MM.1S (cell line): ENCODE results near the gene ATF7IP.

Experiments used
- DNase-seq: peaks from one replicate; pipeline ENCODE4 v3.0.0-alpha.2; 2015
- H2AFZ ChIP-seq: fragments of 300-600 bp; sonication (generic); 2 replicates; pipeline ENCODE4 v1.6.0; 2016; ENCODE audit warnings: antibody characterized with exemption, low read length
- H3F3A ChIP-seq: fragments of 300-600 bp; sonication (generic); 2 replicates; pipeline ENCODE4 v1.6.1; 2016; ENCODE audit warnings: mild to moderate bottlenecking, antibody characterized with exemption, low read length, moderate library complexity, mixed read lengths; ENCODE audit not compliant: insufficient read depth
- H3K27ac ChIP-seq: fragments of 300-600 bp; sonication (generic); 2 replicates; pipeline ENCODE4 v1.5.1; 2016; ENCODE audit warnings: mild to moderate bottlenecking, low read length
- H3K27me3 ChIP-seq: fragments of 300-600 bp; sonication (generic); replicated peaks from 2 replicates; pipeline ENCODE4 v1.6.0; 2016; ENCODE audit warnings: low read length; ENCODE audit not compliant: insufficient read depth
- H3K36me3 ChIP-seq: fragments of 300-600 bp; sonication (generic); replicated peaks from 2 replicates; pipeline ENCODE4 v1.6.1; 2016; ENCODE audit warnings: mild to moderate bottlenecking, low read length, mixed read lengths; ENCODE audit not compliant: insufficient read depth
- H3K4me1 ChIP-seq: fragments of 300-600 bp; sonication (generic); 2 replicates; pipeline ENCODE4 v1.6.1; 2016; ENCODE audit warnings: low read length, mixed read lengths
- H3K4me2 ChIP-seq: fragments of 300-600 bp; sonication (generic); 2 replicates; pipeline ENCODE4 v1.6.0; 2016; ENCODE audit warnings: low read depth, low read length
- H3K4me3 ChIP-seq: fragments of 300-600 bp; sonication (generic); 2 replicates; pipeline ENCODE4 v1.5.1; 2016; ENCODE audit warnings: low read length, mixed read lengths
- H3K79me2 ChIP-seq: fragments of 300-600 bp; sonication (generic); 2 replicates; pipeline ENCODE4 v1.6.1; 2016; ENCODE audit warnings: mixed run types, low read length, mixed read lengths
- H3K9ac ChIP-seq: fragments of 300-600 bp; sonication (generic); 2 replicates; pipeline ENCODE4 v1.6.1; 2016; ENCODE audit warnings: low read length, mixed read lengths
- H3K9me2 ChIP-seq: fragments of 300-600 bp; sonication (generic); replicated peaks from 2 replicates; pipeline ENCODE4 v1.6.1; 2016; ENCODE audit warnings: mild to moderate bottlenecking, low read length, mixed read lengths; ENCODE audit not compliant: insufficient read depth
- H3K9me3 ChIP-seq: fragments of 300-600 bp; sonication (generic); replicated peaks from 2 replicates; pipeline ENCODE4 v1.6.1; 2016; ENCODE audit warnings: mild to moderate bottlenecking, low read length, mixed read lengths; ENCODE audit not compliant: insufficient read depth
- H4K20me1 ChIP-seq: fragments of 300-600 bp; sonication (generic); 2 replicates; pipeline ENCODE4 v1.6.1; 2016; ENCODE audit warnings: mild to moderate bottlenecking, low read length, moderate library complexity, mixed read lengths; ENCODE audit not compliant: insufficient read depth
- CTCF ChIP-seq: fragments of 300-600 bp; sonication (generic); IDR thresholded peaks from 2 replicates; pipeline ENCODE4 v1.5.1; 2016; ENCODE audit warnings: antibody characterized with exemption, low read length, mixed read lengths
- EZH2 ChIP-seq: fragments of 300-600 bp; sonication (generic); optimal IDR thresholded peaks from 2 replicates; pipeline ENCODE3; 2017; ENCODE audit warnings: low read depth, mild to moderate bottlenecking, antibody characterized with exemption, low read length, mixed read lengths
- EZH2phosphoT487 ChIP-seq: fragments of 300-600 bp; sonication (generic); IDR thresholded peaks from 2 replicates; pipeline ENCODE4 v1.6.1; 2018; ENCODE audit warnings: antibody characterized with exemption, low read length

Gene ATF7IP

GRCh38 chr12:14548609-14549008, 183.1 kb downstream of the ATF7IP start:
- DNase-seq, result no peak

More at GRCh38 chr12:14548609-14549008, 183.1 kb downstream of the ATF7IP start:
- H3K27me3 ChIP-seq, result no peaks in the 10 kb centered on the region
- no peaks in the 10 kb centered on the region for H3K9me3 ChIP-seq
- no peaks in the 10 kb centered on the region for H3K9me2 ChIP-seq
- H3F3A ChIP-seq, result no peaks in the 10 kb centered on the region
- TF ChIP-seq EZH2, result no peak
- no peak for TF ChIP-seq CTCF
- no peak for TF ChIP-seq EZH2phosphoT487
- no peaks in the 10 kb centered on the region for H4K20me1 ChIP-seq
- H3K9ac ChIP-seq, result no peak overlapping the region
- no peaks in the 10 kb centered on the region for H3K36me3 ChIP-seq
- no peak overlapping the region for H3K4me2 ChIP-seq
- no peaks in the 10 kb centered on the region for H3K4me1 ChIP-seq
- no peak overlapping the region for H2AFZ ChIP-seq
- H3K79me2 ChIP-seq, result no peaks in the 10 kb centered on the region
- no peak overlapping the region for H3K27ac ChIP-seq
- H3K4me3 ChIP-seq, result no peak overlapping the region
